ENCODE data around the gene HSDL1.
"Not testable (repeated sequence)": the region's sequence is repeated elsewhere in the genome, so short reads cannot be mapped to it uniquely, and the experiment has no call there.

Gene HSDL1

GRCh38 chr16:84120023-84120422 is 25.0 kb downstream of the HSDL1 start:
- no peak for DNase-seq (ENCODE audit: low spot score)
- CTCF ChIA-PET: interaction anchor here (1.4 to 2.2 kb wide), 2 partner anchors 25 to 55 kb away, joined by 4 to 10 read pairs; partner anchors contain the start of genes DNAAF1 and HSDL1
- TF ChIP-seq CTCF (conservative IDR thresholded peaks at IDR 0.05; ENCODE audit: low read depth): no peak
- H3K27ac ChIP-seq: no peak overlapping the region
- POLR2A ChIA-PET (ENCODE audit: low non-redundant PET): no interaction called here

DNA sequence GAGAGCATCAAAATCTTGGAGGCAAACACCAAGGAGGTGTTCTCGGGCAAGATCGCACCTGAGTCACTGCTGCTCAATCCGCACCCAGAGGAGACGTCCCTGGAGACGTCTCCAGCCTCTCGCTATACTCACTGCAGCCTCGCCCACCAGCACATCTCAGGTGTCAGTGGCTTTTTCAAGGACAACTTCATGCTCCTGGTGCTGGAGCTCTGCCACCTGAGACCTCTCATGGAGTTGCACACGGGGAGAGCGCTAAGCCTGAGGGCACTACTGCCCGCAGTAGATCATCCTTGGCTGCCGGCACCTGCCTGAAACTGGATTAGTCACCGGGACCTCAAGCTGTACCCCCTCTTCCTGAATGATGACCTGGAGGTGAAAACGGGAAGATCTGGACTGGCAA is 25.6 kb downstream of the HSDL1 start:
- CTCF ChIA-PET: interaction anchor here (1.4 to 2.2 kb wide), 2 partner anchors 25 to 56 kb away, joined by 4 to 10 read pairs; partner anchors contain the start of genes DNAAF1 and HSDL1
- POLR2A ChIA-PET (ENCODE audit: low non-redundant PET): no interaction called here
- no peak overlapping the region for H3K27ac ChIP-seq
- TF ChIP-seq CTCF (conservative IDR thresholded peaks at IDR 0.05; ENCODE audit: low read depth): no peak
- peak; percentile 26 for DNase-seq (ENCODE audit: low spot score)

- CTCF ChIA-PET: interaction anchor here (0.7 to 2.4 kb wide), 3 partner anchors 57 to 69 kb away, joined by 3 to 10 read pairs (median 8); partner anchors contain the start of gene TAF1C
These were observed 26.7 kb downstream of the HSDL1 start for GRCh38 chr16:84118315-84118714.

DNA sequence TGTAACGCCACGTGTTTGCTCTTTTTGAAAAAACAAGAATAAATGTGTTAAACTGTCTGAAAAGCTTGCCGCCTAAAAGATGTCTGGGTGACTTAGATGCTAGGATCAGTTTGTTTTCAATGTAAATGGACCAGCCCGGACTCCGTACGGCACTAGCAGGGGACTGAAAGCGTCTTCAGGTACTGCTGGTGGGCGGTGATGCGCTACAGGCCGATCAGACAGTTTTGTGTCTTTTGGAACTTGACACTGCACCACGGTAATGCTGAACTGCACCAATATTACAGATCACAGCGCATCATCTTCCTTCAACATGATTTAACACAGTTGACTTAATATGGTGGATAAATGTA is 27.5 kb downstream of the HSDL1 start:
- ChIA-PET POLR2A (ENCODE audit: low non-redundant PET) (interaction anchor here (0.9 to 1.7 kb wide), 2 partner anchors 17 to 55 kb away, joined by 3 to 4 read pairs; no protein-coding TSS in a partner anchor), CTCF (interaction anchor here (1.3 to 2.4 kb wide), 2 partner anchors 67 to 69 kb away, joined by 6 to 8 read pairs; partner anchors contain the start of gene TAF1C)

More at GRCh38 chr16:84118315-84118714, 26.7 kb downstream of the HSDL1 start:
- POLR2A ChIA-PET (ENCODE audit: low non-redundant PET); H3K27ac ChIP-seq; DNase-seq (ENCODE audit: low spot score): not testable (repeated sequence)

GRCh38 chr16:84116720-84117493 is 28.1 kb downstream of the HSDL1 start, which contains the start of gene MBTPS1:
MBTPS1 (minus strand) TSS chr16:84116942; CDS start chr16:84101783, 15,159 bp downstream.
- H3K27ac ChIP-seq: peak within 1 kb of the TSS; percentile 93
- ChIA-PET CTCF (interaction anchor here (0.6 to 2.4 kb wide), 5 partner anchors 33 to 70 kb away, joined by 3 to 8 read pairs (median 4); partner anchors contain the start of gene TAF1C), POLR2A (ENCODE audit: low non-redundant PET) (interaction anchor here (0.9 to 1.7 kb wide), 3 partner anchors 17 to 70 kb away, joined by 3 to 5 read pairs (median 4); no protein-coding TSS in a partner anchor)
- peak; percentile 41; the same call in 1 of the 2 replicates for TF ChIP-seq CTCF (conservative IDR thresholded peaks at IDR 0.05; ENCODE audit: low read depth)
- peak; percentile 96 for DNase-seq (ENCODE audit: low spot score)

More for the DNA sequence above, 27.5 kb downstream of the HSDL1 start:
- TF ChIP-seq CTCF (conservative IDR thresholded peaks at IDR 0.05; ENCODE audit: low read depth): no peak
- peak overlapping the region; percentile 93 for H3K27ac ChIP-seq
- peak; percentile 11 for DNase-seq (ENCODE audit: low spot score)

- no peak; the same call in 1 of the 2 replicates for TF ChIP-seq CTCF (conservative IDR thresholded peaks at IDR 0.05; ENCODE audit: low read depth)
- POLR2A ChIA-PET (ENCODE audit: low non-redundant PET): interaction anchor here (0.7 to 1.7 kb wide), 3 partner anchors 15 to 71 kb away, joined by 3 to 5 read pairs (median 4); no protein-coding TSS in a partner anchor
- DNase-seq (ENCODE audit: low spot score): peak; percentile 28
- H3K27ac ChIP-seq: peak overlapping the region; percentile 93
- CTCF ChIA-PET: interaction anchor here (0.6 to 2.4 kb wide), 8 partner anchors 29 to 931 kb away, joined by 3 to 8 read pairs (median 4); partner anchors contain the start of genes DNAAF1, HSDL1 and TAF1C
These were observed 28.9 kb downstream of the HSDL1 start for GRCh38 chr16:84115919-84116719.

DNA sequence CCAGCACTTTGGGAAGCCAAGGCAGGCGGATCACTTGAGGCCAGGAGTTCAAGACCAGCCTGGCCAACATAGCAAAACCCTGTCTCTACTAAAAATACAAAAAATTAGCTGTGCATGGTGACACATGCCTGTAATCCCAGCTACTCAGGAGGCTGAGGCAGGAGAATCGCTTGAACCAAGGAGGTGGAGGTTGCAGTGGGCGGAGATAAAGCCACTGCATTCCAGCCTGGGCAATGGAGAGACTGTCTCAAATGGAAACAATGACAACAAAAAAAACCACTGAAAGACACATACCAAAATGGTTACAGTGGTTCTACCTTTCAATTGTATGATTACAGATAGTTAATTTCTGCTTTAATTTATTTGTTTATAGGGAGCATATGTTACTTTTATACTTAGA is 33.0 kb downstream of the HSDL1 start:
- H3K27ac ChIP-seq; POLR2A ChIA-PET (ENCODE audit: low non-redundant PET); CTCF ChIA-PET; DNase-seq (ENCODE audit: low spot score): not testable (repeated sequence)

All from RWPE1 (cell line).